ENCODE data around the gene GID8.

The GID8 gene

DNA sequence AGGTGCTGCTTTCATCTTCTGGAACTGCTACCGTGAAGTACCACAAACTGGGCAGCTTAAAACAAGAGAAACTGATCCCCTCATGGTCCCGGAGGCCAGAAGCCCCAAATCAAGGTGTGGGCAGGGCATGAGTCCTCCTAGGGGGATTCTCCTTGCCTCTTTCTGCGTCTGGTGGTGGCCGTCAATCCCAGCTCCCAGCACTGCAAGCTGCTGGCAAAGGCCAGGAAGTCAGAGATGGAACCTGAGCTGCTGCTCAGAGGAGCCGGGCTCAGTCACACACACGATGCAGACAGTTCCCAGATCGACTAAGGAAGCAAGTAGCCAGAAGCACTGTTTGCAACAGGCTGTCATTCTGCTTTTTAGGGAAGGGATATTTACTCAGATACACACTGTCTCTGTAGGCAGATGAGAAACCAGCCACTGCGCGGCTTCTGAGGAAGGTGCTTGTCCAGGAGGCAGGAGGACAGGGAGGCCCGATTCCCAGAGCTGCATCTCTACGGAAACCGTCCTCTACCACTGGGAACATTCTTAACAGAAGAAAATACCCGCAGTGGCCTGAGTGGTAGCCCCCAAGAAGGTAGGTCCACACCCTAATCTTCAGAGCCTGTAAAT, 53.4 kb downstream of the GID8 start:
- DNase-seq, result no peak

DNA sequence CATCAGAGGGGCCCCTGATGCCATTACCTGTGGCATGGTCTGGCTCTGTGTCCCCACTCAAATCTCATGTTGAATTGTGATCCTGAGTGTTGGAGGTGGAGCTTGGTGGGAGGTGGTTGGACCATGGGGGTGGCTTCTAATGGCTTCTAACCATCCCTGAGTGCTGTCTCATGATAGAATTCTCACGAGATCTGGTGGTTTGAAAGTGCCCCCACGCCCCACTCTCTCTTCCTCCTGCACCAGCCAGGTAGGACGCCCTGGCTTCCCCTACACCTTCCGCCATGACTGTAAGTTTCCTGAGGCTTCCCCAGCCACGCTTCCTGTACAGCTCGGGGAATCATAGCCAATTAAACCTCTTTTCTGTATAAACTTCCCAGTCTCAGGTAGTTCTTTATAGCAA, 53.9 kb downstream of the GID8 start:
- no peak for DNase-seq

DNA sequence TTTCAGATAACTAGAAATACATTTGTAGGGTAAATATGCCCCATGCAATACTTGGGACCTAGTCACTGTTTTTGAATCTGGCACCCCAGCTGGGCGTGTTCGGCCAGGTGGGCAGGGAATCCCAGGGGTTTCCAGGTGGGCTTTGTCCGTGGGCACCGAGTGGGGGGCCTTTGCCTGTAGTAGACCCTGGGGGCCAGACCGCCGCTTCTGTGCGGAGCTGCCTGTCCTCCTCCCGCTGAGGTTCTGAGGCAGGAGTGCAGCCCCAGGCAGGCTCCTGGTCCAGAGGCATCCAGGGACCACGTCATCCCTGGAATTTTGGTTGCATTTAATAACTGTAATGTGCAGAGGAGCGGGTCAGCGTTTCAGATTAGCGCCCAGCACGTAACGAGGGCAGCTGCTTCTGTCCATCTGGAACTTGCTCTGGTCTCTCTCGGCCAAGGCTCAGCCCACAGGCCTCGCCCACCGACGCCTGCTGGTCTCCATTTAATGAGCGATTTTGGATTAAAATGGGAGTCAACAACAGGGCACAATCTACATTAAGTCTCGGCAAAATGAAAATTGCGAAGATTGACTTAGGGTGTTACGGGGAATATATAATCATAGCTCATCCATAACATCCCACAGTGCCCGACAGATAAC, 56.0 kb downstream of the GID8 start:
- no peak for DNase-seq

- no peak for DNase-seq
These were observed 56.9 kb downstream of the GID8 start for GRCh38 chr20:62994869-62995281.

DNA sequence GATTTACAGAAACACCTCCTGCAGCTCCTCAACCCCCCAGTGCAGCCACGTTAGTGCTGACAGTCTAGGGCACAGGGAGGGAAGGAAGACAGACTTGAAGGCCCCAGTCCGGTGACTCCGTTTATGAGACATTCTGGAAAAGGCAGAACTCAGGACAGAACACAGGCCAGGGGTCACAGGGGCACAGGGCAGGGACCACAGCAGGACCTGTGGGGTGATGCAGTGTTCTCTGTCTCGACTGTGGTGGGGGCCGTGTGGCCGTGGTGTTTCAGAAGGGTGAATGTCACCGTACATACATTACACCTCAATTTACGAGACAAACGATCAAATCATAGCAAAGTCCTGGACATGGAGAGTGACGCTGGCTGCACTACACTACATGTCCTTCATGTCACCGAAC, 57.5 kb downstream of the GID8 start:
- DNase-seq, result no peak

DNA sequence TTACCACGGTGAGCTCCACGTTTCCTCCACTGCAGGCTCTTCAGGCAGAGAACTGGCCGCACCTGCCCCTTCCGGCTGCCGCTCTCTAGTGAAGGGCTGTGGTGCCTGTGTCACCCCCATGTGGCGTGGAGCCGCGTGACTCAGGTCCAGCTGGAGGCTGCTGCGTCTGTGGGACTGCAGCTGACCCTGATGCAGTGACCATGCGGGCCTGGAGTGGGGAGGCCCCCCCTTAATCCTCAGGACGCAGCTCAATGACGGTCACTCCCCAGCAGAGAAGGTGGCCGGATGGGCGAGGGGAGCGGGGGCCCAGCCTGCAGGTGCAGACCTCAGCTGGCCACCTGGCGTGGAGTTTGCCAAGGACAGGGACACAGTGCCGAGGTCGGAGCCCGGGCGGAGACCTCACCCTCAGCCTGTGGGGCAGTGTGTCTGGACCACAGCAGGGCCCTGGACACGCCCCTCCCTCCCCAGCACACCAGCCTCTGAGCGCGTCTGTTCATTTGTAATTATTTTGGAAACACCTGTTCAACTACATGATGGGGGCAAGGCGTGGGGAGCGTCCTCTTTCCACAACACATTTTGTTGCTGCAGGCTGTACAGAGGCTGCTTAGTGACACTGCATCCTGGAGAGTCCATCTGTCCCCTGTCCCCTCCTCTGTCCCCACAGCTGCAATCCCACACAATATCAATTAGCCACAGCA, 58.1 kb downstream of the GID8 start:
- DNase-seq, result no peak

DNA sequence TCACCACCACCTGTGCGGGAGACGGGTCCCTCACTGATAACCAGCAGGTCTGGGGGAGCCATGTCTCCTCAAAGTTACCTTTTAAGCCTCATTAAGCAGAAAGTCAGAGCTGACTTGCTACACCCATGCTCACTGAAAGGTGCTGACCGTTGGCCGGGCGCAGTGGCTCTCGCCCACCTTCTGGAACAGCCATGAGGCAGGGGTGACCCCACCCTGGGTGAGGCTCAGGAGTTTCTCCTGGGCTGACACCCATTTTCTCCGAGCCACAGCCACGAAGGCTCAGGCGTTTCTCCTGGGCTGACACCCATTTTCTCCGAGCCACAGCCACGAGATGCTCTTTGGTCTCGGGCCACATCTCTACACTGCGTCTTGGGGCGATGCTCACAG, 58.6 kb downstream of the GID8 start:
- no peak for DNase-seq

- no peak for DNase-seq
These were observed 59.6 kb downstream of the GID8 start for GRCh38 chr20:62997417-62998035.
